ENCODE measurements around the gene HMG20A. TPM values are rescaled to one million over a fixed set of nuclear protein-coding genes. Genes with fewer than 3 reads are reported as not detected.

The HMG20A gene
- total and polyA plus RNA-seq, 7 donors, result 9.7 to 38.3 (median 29.3) TPM

- no peak for DNase-seq
- no peaks in the 10 kb centered on the region for H3K36me3 ChIP-seq (ENCODE audit: insufficient read depth in 1 of 2, low read depth in 1 of 2)
Measured at GRCh38 chr15:77527831-77528231, 107.1 kb downstream of the HMG20A start.

GRCh38 chr15:77528290-77528967 is 107.7 kb downstream of the HMG20A start:
- no peak overlapping the region for H3K27ac ChIP-seq
- ATAC-seq, result no peak

More at GRCh38 chr15:77527831-77528231, 107.1 kb downstream of the HMG20A start:
- Histone ChIP-seq H3K9me3 (no peaks in the 10 kb centered on the region), H3K27ac (no peak overlapping the region), H3K27me3 (ENCODE audit: insufficient read depth in 3 of 3, low read length in 2 of 3) (no peaks in the 10 kb centered on the region), H3K4me3 (no peak overlapping the region), H3K4me1 (peaks cover 3% of the 10 kb centered on the region)
- TF ChIP-seq CTCF (IDR thresholded peaks at IDR 0.05), result no peak
- intact Hi-C loops (cut with DNase I), result no loop called here
- ATAC-seq, result no peak
- 78 to 84% (median 83%) methylated on average over 6 of the region's 6 CpGs for WGBS, 3 donors

GRCh38 chr15:77528968-77529319 is 108.3 kb downstream of the HMG20A start:
- intact Hi-C loops (cut with DNase I), result no loop called here
- H3K4me1 ChIP-seq, result peaks cover 3% of the 10 kb centered on the region
- H3K9me3 ChIP-seq, result no peaks in the 10 kb centered on the region
- H3K4me3 ChIP-seq, result no peak overlapping the region
- no peaks in the 10 kb centered on the region for H3K36me3 ChIP-seq (ENCODE audit: insufficient read depth in 1 of 2, low read depth in 1 of 2)
- WGBS, 3 donors, result 64 to 74% (median 70%) methylated on average over 12 of the region's 12 CpGs
- no peak overlapping the region for H3K27ac ChIP-seq
- no peak for TF ChIP-seq CTCF (IDR thresholded peaks at IDR 0.05)
- no peak for ATAC-seq
- peak in 1 of 2 donors; percentile 36 for DNase-seq
- H3K27me3 ChIP-seq (ENCODE audit: insufficient read depth in 3 of 3, low read length in 2 of 3), result no peaks in the 10 kb centered on the region

More at GRCh38 chr15:77528290-77528967, 107.7 kb downstream of the HMG20A start:
- Histone ChIP-seq H3K9me3 (no peaks in the 10 kb centered on the region), H3K36me3 (ENCODE audit: insufficient read depth in 1 of 2, low read depth in 1 of 2) (no peaks in the 10 kb centered on the region), H3K4me1 (peaks cover 3% of the 10 kb centered on the region), H3K27me3 (ENCODE audit: insufficient read depth in 3 of 3, low read length in 2 of 3) (no peaks in the 10 kb centered on the region), H3K4me3 (no peak overlapping the region)
- TF ChIP-seq CTCF (IDR thresholded peaks at IDR 0.05), result no peak
- WGBS, 3 donors, result 77 to 80% (median 79%) methylated on average over 12 of the region's 12 CpGs
- intact Hi-C loops (cut with DNase I), result no loop called here
- peak in 1 of 2 donors; percentile 34 for DNase-seq

- Histone ChIP-seq H3K9me3 (no peaks in the 10 kb centered on the region), H3K36me3 (ENCODE audit: insufficient read depth in 1 of 2, low read depth in 1 of 2) (no peaks in the 10 kb centered on the region), H3K27ac (no peak overlapping the region), H3K4me3 (no peak overlapping the region), H3K4me1 (peaks cover 3% of the 10 kb centered on the region), H3K27me3 (ENCODE audit: insufficient read depth in 3 of 3, low read length in 2 of 3) (no peaks in the 10 kb centered on the region)
- no peak for TF ChIP-seq CTCF (IDR thresholded peaks at IDR 0.05)
- WGBS, 3 donors, result 92 to 96% (median 95%) methylated on average over 10 of the region's 10 CpGs
- DNase-seq, result peak in 1 of 2 donors; percentile 27
- ATAC-seq, result no peak
- intact Hi-C loops (cut with DNase I), result no loop called here
Measured at GRCh38 chr15:77529394-77530159, 108.9 kb downstream of the HMG20A start.

All from psoas muscle (tissue), 8 donors.